Coronary artery (tissue), 2 donors: ENCODE data around the gene PTBP2.

Experiments used
- DNase-seq: peaks from one replicate; pipeline ENCODE4 v3.0.0-alpha.2; 2017; ENCODE audit warnings: low spot score
- H3K27ac ChIP-seq, 2 donors: fragments of 200-600 bp; sonication (generic); one replicate each; pipeline ENCODE4 v1.5.1; 2016 to 2019
- H3K4me3 ChIP-seq: fragments of 200-600 bp; sonication (generic); 2 replicates; pipeline ENCODE4 v1.5.1; 2016; ENCODE audit warnings: mild to moderate bottlenecking, moderate library complexity
- TF ChIP-seq, protein P1 (sequence below): fragments of 200-600 bp; sonication (generic); IDR thresholded peaks from one replicate; pipeline ENCODE4 v1.5.1; 2019; ENCODE audit warnings: antibody characterized with exemption

PTBP2 gene

DNA sequence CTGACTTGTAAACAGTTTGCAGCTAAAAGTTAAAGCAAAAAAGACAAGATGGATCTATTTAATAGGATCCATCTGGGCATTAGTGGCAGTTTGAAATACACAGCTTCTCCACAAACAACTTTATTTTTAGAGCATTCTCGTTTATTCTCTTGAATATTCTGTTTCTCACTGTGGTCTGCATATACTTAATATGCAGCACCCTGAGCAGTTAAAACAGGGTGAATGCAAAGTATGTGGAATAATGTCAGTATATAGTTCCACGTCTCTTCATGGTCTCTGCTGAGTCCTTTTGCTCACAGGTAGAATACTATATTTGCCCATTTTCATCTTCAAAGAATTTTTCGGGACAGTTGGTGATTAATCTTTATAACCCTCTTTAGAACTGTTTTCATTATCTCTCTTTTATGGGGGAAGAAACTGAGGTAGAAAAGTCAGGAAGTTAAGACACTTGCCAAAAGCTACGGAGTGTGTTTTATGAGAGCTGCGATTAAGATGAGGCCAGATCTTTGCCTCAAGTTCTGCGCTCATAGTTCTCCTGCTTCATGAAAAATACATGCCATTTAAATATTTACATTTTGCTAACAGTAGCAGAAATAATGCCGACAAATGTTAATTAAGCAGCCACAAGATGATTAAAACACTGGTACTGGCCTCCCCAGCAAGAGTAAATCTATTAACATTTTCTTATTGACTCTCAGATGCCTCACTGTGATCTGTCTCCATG, 115.6 kb downstream of the PTBP2 start:
- H3K4me3 ChIP-seq: no peak overlapping the region
- TF ChIP-seq, protein P1, sequence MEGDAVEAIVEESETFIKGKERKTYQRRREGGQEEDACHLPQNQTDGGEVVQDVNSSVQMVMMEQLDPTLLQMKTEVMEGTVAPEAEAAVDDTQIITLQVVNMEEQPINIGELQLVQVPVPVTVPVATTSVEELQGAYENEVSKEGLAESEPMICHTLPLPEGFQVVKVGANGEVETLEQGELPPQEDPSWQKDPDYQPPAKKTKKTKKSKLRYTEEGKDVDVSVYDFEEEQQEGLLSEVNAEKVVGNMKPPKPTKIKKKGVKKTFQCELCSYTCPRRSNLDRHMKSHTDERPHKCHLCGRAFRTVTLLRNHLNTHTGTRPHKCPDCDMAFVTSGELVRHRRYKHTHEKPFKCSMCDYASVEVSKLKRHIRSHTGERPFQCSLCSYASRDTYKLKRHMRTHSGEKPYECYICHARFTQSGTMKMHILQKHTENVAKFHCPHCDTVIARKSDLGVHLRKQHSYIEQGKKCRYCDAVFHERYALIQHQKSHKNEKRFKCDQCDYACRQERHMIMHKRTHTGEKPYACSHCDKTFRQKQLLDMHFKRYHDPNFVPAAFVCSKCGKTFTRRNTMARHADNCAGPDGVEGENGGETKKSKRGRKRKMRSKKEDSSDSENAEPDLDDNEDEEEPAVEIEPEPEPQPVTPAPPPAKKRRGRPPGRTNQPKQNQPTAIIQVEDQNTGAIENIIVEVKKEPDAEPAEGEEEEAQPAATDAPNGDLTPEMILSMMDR: no peak
- H3K27ac ChIP-seq: no peak overlapping the region
- no peak for DNase-seq

DNA sequence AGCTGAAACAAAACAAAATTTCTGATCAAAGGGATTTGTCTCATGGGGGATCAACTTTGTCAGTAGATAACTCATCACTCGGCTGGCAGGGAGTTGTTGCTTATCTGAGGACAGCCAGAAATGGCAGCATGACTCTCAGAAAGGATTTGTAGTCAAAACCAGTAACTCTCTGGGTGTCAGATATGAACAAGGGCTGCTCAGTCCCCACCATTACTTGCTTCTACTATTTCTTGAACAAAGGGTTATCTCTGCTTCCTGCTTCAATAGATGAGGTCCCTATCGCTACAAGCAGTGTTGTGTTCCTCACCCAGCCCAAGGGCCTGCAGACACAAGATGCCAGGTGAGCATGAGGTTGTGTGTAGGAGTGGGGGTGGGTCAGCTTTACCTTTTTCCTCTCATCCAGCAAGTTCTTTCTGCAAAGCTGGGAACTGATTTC, 116.2 kb downstream of the PTBP2 start:
- TF ChIP-seq, protein P1: no peak
- Histone ChIP-seq H3K27ac (no peak overlapping the region), H3K4me3 (no peak overlapping the region)
- no peak for DNase-seq

DNA sequence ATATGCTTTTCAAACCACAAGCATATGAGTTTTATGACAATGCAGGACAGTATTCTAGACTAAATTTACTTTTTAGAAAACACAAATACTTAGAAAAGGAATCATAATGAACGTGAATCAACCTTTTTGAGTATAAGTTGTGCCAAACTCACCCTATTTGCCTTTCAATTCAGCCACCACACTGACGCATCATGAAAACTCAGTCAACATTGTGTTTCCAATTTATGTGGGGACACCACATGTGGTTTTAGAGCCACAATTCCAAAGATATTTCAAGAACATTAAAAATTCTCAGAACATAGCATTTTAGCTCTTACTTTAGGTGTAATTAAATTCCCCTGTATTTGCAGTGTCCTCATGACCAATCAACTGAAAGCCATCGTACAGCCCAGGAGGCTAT, 118.8 kb downstream of the PTBP2 start:
- no peak for DNase-seq
- Histone ChIP-seq H3K27ac (no peak overlapping the region), H3K4me3 (no peak overlapping the region)
- TF ChIP-seq, protein P1: no peak

DNA sequence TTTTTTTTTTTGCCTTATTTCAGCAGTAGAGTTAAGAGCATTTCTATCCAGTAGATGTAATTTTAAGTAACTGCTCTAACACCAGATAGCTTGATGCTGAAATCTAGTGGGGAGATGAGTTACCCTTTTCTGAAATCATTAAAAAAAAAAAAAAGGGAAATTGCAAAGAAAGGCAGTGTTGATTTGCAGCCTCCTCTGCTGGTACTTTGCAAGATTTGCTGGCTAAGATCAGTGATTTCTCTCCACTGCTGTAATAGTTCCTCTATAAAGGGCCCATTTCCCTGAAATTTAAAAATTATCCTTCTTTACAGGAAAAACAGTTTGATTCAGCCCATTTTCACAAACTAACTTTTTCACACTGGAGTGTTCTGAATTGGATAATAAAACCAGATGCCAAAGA, 120.6 kb downstream of the PTBP2 start:
- no peak overlapping the region for H3K27ac ChIP-seq
- H3K4me3 ChIP-seq: no peak overlapping the region
- no peak for DNase-seq
- TF ChIP-seq, protein P1: no peak

DNA sequence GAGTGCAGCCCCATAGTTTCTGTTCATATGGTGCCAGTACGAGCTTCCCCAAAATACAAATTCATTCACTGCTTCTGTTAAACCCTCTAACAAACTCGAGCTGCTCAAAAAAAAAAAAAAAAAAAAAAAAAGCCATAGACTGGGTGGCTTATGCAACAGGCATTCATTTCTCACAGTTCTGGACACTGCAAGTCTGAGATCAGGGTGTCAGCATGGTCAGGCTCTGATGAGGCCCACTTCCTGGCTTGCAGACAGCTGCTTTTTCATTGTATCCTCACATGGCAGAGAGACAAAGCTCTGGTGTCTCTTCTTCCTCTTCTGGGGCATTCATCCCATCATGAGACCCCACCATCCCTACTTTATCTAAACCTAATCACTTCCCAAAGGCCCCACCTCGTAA, 121.6 kb downstream of the PTBP2 start:
- no peak for DNase-seq
- TF ChIP-seq, protein P1: no peak
- no peak overlapping the region for H3K27ac ChIP-seq

DNA sequence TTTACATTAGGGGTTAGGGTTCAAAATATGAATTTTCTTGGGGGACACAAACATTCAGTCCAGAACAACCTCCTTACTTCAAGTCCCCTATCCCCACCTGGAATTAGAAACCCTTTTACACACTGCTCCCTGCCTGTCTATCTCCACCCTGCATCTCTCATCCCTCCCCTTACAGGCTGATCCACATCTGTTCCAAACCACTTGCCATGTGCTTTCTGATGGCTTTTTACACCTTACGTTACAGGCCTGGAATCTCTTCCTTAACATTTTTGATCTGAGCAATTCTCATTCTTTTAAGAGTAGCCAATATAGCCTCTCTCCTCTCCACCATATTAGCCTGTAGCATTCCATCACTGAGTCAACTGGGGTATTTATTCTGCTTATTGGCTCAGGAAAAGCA, 122.0 kb downstream of the PTBP2 start:
- TF ChIP-seq, protein P1: no peak
- Histone ChIP-seq H3K27ac (no peak overlapping the region), H3K4me3 (no peak overlapping the region)
- DNase-seq: no peak

More for the DNA sequence above, 121.6 kb downstream of the PTBP2 start:
- no peak overlapping the region for H3K4me3 ChIP-seq

DNA sequence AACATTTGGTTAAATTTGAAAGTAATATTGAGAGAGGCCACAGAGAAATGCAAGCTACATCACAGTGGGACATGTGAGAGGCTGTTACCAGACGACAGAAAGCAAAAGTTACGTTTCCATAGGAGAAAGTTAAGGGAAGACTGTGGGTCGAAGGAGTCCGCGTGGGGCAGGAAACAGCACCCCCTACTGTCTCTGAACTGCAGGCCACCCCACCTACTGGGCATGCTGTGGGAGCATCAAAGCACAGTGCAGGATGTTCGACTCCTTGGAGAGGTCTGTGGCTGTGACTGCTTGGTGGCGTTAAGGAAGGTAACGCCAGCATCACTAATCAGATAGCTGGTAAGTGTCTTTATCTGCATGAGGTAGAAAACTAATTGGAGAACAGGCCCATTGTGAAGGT, 123.9 kb downstream of the PTBP2 start:
- TF ChIP-seq, protein P1: no peak
- H3K27ac ChIP-seq: no peak overlapping the region
- no peak for DNase-seq
- no peak overlapping the region for H3K4me3 ChIP-seq
